ENCODE results near the gene NPB. TPM values are rescaled to one million over a fixed set of nuclear protein-coding genes. Genes with fewer than 3 reads are reported as not detected.

Gene NPB
- total and polyA plus RNA-seq, 2 donors (not counting 1 experiment from before 2014, with no cell fraction given), result 0.44 TPM; not detected in 1

GRCh38 chr17:81916234-81917001 lies 14.4 kb downstream of the NPB start:
- H3K27ac ChIP-seq (ENCODE audit: low read length in 2 of 2), result no peak overlapping the region

More at GRCh38 chr17:81916234-81917001, 14.4 kb downstream of the NPB start:
- Mint-ChIP-seq H3K27ac (peak overlapping the region; percentile 53), H3K4me1 (peaks cover 29% of the 10 kb centered on the region), H3K4me3 (peak overlapping the region; percentile 91), H3K27me3 (no peaks in the 10 kb centered on the region), H3K9me3 (ENCODE audit: insufficient read depth) (no peaks in the 10 kb centered on the region)
- Histone ChIP-seq H3K36me3 (replicated peaks in 1 of 2; ENCODE audit: control extremely low read depth in 1 of 2, control insufficient read depth in 1 of 2, extremely low read depth in 1 of 2, insufficient read depth in 2 of 2, low read length in 1 of 2) (peaks cover 0 to 39% of the 10 kb centered on the region in 2 experiments), H3K4me3 (ENCODE audit: control extremely low read depth in 1 of 5, extremely low read depth in 1 of 5, insufficient read depth in 1 of 5, low read depth in 2 of 5, low read length in 4 of 5) (peak overlapping the region in 1 of 5 experiments; percentile 69), H3K4me2 (replicated peaks; ENCODE audit: low read depth, low read length, poor library complexity, severe bottlenecking) (peak overlapping the region; percentile 88), H3K27me3 (replicated peaks in 1 of 4; ENCODE audit: control extremely low read depth in 1 of 4, control insufficient read depth in 3 of 4, insufficient read depth in 4 of 4, low read length in 3 of 4) (no peaks in the 10 kb centered on the region), H3K79me2 (ENCODE audit: control insufficient read depth, insufficient read depth, low read length) (peaks cover 59% of the 10 kb centered on the region), H3K9me3 (ENCODE audit: control extremely low read depth in 1 of 3, control insufficient read depth in 2 of 3, insufficient read depth in 1 of 3, low read length in 2 of 3) (peaks cover 0 to 3% (median 0%) of the 10 kb centered on the region in 3 donors), H2AFZ (ENCODE audit: insufficient read depth, low read depth, low read length, poor library complexity, severe bottlenecking) (no peak overlapping the region), H3K9ac (ENCODE audit: low read length) (peak overlapping the region; percentile 78), H3K4me1 (ENCODE audit: control insufficient read depth in 2 of 2, insufficient read depth in 2 of 2, low read length in 2 of 2) (peaks cover 16 to 26% of the 10 kb centered on the region in 2 donors), H4K20me1 (ENCODE audit: control insufficient read depth, insufficient read depth, low read length, poor library complexity, severe bottlenecking) (peaks cover 52% of the 10 kb centered on the region)
- intact Hi-C loops (cut with micrococcal nuclease), result no loop called here
- ChIA-PET POLR2A (interaction anchor here (0.7 kb wide), 1 partner anchor 14 kb away, joined by 3 read pairs; no protein-coding TSS in a partner anchor), CTCF (interaction anchor here (1.4 to 1.6 kb wide), 3 partner anchors 11 to 43 kb away, joined by 3 to 8 read pairs (median 3); partner anchors contain the start of gene MAFG)
- no peak for DNase-seq
- TF ChIP-seq CTCF (IDR thresholded peaks at IDR 0.05) (no peak), EZH2 (IDR thresholded peaks at IDR 0.05; ENCODE audit: borderline replicate concordance, insufficient read depth, low read depth, low read length, poor library complexity, severe bottlenecking) (no peak)
- no peak for ATAC-seq (ENCODE audit: low read depth)
- WGBS (ENCODE audit: insufficient coverage), result 89% methylated on average over 12 of the region's 21 CpGs

Measured in B cell (primary cell).